ENCODE measurements around the gene OPA1.

Gene OPA1

DNA sequence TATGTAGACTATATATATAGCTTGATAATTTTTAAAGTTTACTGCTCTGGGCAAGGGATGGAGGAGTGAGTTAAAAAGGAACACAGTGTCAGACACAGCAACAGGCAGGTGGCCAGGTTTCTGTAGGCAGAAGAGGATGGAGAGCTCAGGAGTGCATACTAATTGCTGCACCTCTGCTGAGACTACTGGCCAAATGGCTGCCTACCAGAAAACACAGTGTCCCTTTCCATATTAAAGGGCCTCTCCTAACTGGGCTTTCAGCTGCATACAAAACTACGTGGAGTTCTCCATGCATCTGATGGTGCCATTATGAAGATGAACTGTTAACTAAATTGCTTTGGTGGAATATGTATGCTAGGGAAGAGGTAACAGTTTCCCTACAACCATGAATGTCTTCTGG lies 40.1 kb upstream of the OPA1 start:
- no peaks in the 10 kb centered on the region for H3K27me3 ChIP-seq (replicated peaks; ENCODE audit: control insufficient read depth, insufficient read depth, low read length)
- DNase-seq (ENCODE audit: extremely low read depth, insufficient read length): no peak
- TF ChIP-seq CTCF (IDR thresholded peaks at IDR 0.05; ENCODE audit: insufficient read depth, low read length, poor library complexity, severe bottlenecking): no peak

DNA sequence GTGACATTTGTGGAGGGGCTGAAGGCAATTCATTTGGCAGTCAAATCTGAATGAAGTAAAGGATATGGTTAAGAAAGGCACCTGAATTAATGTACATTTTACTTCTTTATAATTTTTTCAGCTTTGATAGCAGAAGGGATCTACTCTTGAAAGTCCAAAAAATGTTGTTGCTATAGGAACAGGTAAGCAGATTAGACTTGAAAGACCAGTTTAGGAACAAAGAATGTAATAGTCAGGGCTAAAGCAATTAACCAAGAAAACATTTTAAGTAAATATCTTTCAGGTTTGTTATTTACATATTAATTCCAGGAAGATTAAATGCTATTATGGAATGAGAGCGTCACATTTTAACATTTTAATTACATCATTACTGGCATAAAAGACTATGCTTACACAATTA lies 39.4 kb upstream of the OPA1 start:
- TF ChIP-seq CTCF (IDR thresholded peaks at IDR 0.05; ENCODE audit: insufficient read depth, low read length, poor library complexity, severe bottlenecking): no peak
- DNase-seq (ENCODE audit: extremely low read depth, insufficient read length): no peak
- no peaks in the 10 kb centered on the region for H3K36me3 ChIP-seq (ENCODE audit: control insufficient read depth, insufficient read depth, low read length)
- H3K4me3 ChIP-seq (replicated peaks; ENCODE audit: low read depth, low read length): no peak overlapping the region
- H3K27me3 ChIP-seq (replicated peaks; ENCODE audit: control insufficient read depth, insufficient read depth, low read length): no peaks in the 10 kb centered on the region

More for the DNA sequence above, 40.1 kb upstream of the OPA1 start:
- H3K36me3 ChIP-seq (ENCODE audit: control insufficient read depth, insufficient read depth, low read length): no peaks in the 10 kb centered on the region
- no peak overlapping the region for H3K4me3 ChIP-seq (replicated peaks; ENCODE audit: low read depth, low read length)

GRCh38 chr3:193554811-193555210 lies 38.2 kb upstream of the OPA1 start, which contains the start of gene ATP13A4:
Gene ATP13A4 (minus strand): TSS chr3:193554895. CDS start chr3:193554799, 96 bp downstream.
- H3K27me3 ChIP-seq (replicated peaks; ENCODE audit: control insufficient read depth, insufficient read depth, low read length): no peaks in the 10 kb centered on the region
- no peak for TF ChIP-seq CTCF (IDR thresholded peaks at IDR 0.05; ENCODE audit: insufficient read depth, low read length, poor library complexity, severe bottlenecking)
- no peaks in the 10 kb centered on the region for H3K36me3 ChIP-seq (ENCODE audit: control insufficient read depth, insufficient read depth, low read length)
- H3K4me3 ChIP-seq (replicated peaks; ENCODE audit: low read depth, low read length): no peak within 1 kb of the TSS
- DNase-seq (ENCODE audit: extremely low read depth, insufficient read length): no peak

DNA sequence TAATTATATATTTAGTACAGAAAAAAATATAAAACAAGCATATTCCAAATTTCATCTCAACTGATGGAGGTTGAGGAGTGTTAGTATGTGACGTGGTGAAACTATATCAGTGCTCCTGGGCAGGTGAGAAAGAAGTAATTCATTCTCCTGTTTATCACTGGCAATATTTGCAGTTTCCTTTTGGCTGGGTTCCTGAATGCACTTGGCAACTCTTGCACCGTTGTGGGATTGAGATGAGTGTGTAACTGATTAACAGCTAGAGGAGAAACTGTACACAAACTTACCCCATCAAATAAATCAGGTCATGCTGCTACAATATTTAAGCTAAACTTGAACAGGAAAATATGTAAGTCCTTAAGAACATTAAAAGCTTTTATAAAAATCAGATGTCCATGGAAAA lies 36.2 kb upstream of the OPA1 start:
- no peak overlapping the region for H3K4me3 ChIP-seq (replicated peaks; ENCODE audit: low read depth, low read length)
- no peak for DNase-seq (ENCODE audit: extremely low read depth, insufficient read length)
- H3K27me3 ChIP-seq (replicated peaks; ENCODE audit: control insufficient read depth, insufficient read depth, low read length): no peaks in the 10 kb centered on the region
- H3K36me3 ChIP-seq (ENCODE audit: control insufficient read depth, insufficient read depth, low read length): no peaks in the 10 kb centered on the region
- TF ChIP-seq CTCF (IDR thresholded peaks at IDR 0.05; ENCODE audit: insufficient read depth, low read length, poor library complexity, severe bottlenecking): no peak

DNA sequence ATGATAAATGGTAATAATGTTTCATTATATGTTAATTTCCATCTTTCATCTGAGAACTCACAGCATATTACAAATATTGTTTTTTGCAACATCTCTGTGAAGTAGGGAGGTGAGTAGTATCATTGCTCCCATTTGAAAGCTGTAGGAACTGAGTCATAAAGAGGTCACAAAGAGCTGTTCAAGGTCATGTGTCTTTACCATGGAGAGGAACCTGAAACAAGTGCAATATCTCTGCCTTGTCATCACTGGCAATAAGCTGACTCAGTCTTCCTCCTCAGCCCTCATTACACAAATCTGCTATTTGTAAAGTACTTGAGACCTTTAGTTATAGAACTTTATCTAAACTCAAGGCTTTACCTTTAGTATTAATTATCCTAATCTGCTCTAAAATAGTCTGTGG lies 33.9 kb upstream of the OPA1 start:
- Histone ChIP-seq H3K4me3 (replicated peaks; ENCODE audit: low read depth, low read length) (no peak overlapping the region), H3K36me3 (ENCODE audit: control insufficient read depth, insufficient read depth, low read length) (no peaks in the 10 kb centered on the region), H3K27me3 (replicated peaks; ENCODE audit: control insufficient read depth, insufficient read depth, low read length) (no peaks in the 10 kb centered on the region)
- DNase-seq (ENCODE audit: extremely low read depth, insufficient read length): no peak
- TF ChIP-seq CTCF (IDR thresholded peaks at IDR 0.05; ENCODE audit: insufficient read depth, low read length, poor library complexity, severe bottlenecking): no peak

GRCh38 chr3:193560091-193560490 lies 32.9 kb upstream of the OPA1 start:
- H3K4me3 ChIP-seq (replicated peaks; ENCODE audit: low read depth, low read length): no peak overlapping the region
- no peaks in the 10 kb centered on the region for H3K27me3 ChIP-seq (replicated peaks; ENCODE audit: control insufficient read depth, insufficient read depth, low read length)
- DNase-seq (ENCODE audit: extremely low read depth, insufficient read length): no peak
- TF ChIP-seq CTCF (IDR thresholded peaks at IDR 0.05; ENCODE audit: insufficient read depth, low read length, poor library complexity, severe bottlenecking): no peak
- no peaks in the 10 kb centered on the region for H3K36me3 ChIP-seq (ENCODE audit: control insufficient read depth, insufficient read depth, low read length)

Measured in GM06990 (cell line).